ENCODE measurements around the gene MGA. TPM values are rescaled to one million over a fixed set of nuclear protein-coding genes. Genes with fewer than 3 reads are reported as not detected.

The MGA gene
- total and polyA plus RNA-seq, 2 of the 8 experiments (the other 6 are each of a cell fraction or from before 2014, with no cell fraction given), result 7.6 to 53.2 TPM

DNA sequence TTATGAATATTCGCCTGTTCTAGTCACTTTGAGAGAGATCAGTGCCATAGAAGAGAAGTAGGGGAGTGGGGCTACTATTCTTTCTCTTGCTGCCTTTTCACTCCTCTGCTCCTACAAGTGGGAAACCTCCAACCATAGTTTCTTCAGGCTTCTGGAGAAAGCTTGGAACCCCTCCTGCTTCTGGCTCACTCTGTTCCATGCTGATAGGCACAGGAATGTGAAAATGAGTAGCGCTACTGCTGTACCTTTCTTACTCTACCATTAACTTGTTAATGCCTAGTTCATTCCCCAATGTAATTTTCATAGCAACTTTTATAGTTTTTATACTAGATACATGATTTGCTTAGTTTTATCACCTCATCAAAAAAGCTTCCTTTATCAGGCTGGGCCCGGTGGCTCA, 141.0 kb downstream of the MGA start:
- DNase-seq (ENCODE audit: low read depth in 1 of 2, low spot score in 2 of 2) (no peak), FAIRE-seq (no peak)
- H3K4me2 ChIP-seq (ENCODE audit: insufficient read depth in 1 of 2, low read depth in 2 of 2, low read length in 2 of 2), result no peak overlapping the region
- H3K36me3 ChIP-seq (ENCODE audit: control insufficient read depth in 2 of 4, insufficient read depth in 4 of 4, low read length in 3 of 4), result no peaks in the 10 kb centered on the region
- no peak overlapping the region for H3K4ac ChIP-seq (replicated peaks; ENCODE audit: insufficient read length, low read depth, low read length)
- H3K79me2 ChIP-seq (ENCODE audit: control insufficient read depth in 1 of 2, insufficient read depth in 2 of 2, low read length in 2 of 2), result no peaks in the 10 kb centered on the region; a peak in 1 of 4 replicates
- H2BK20ac ChIP-seq (ENCODE audit: low read length), result no peak overlapping the region
- no peaks in the 10 kb centered on the region for H3K9me3 ChIP-seq (ENCODE audit: insufficient read depth in 2 of 2, low read depth in 1 of 2, low read length in 1 of 2)
- no peaks in the 10 kb centered on the region for H3K27me3 ChIP-seq (replicated peaks in 1 of 4; ENCODE audit: control insufficient read depth in 3 of 4, extremely low read depth in 1 of 4, insufficient read depth in 3 of 4, low read length in 3 of 4)
- WGBS, 2 experiments (ENCODE audit: extremely low coverage in 1 of 2, insufficient coverage in 1 of 2, insufficient read length in 1 of 2, insufficient replicate concordance in 2 of 2, low coverage in 1 of 2, low lambda C conversion rate in 2 of 2, missing lambda C conversion rate in 1 of 2), result 84% methylated on average over 3 of the region's 3 CpGs; no CpG with 5 or more reads in 1 of the 2 experiments
- H4K8ac ChIP-seq (ENCODE audit: extremely low read depth, insufficient read depth, low read length), result no peak overlapping the region
- ChIA-PET CTCF (ENCODE audit: partially characterized antibody) (interaction anchor here (1.0 to 13.7 kb wide), 5 partner anchors 8 to 58 kb away, joined by 3 to 283 read pairs (median 4); partner anchors contain the start of gene MAPKBP1), POLR2A (ENCODE audit: partially characterized antibody) (no interaction called here)
- H2BK12ac ChIP-seq (ENCODE audit: low read depth, low read length), result no peak overlapping the region
- no peak overlapping the region for H3K18ac ChIP-seq (ENCODE audit: extremely low read depth, low read length)
- H3K23ac ChIP-seq (ENCODE audit: insufficient read length), result no peak overlapping the region
- H4K5ac ChIP-seq (ENCODE audit: insufficient read length, low read depth, low read length), result no peak overlapping the region
- no peak overlapping the region for H4K91ac ChIP-seq (replicated peaks; ENCODE audit: insufficient read length, low read length)
- H4K20me1 ChIP-seq (replicated peaks in 1 of 2; ENCODE audit: control insufficient read depth in 1 of 2, insufficient read depth in 2 of 2, low read length in 2 of 2), result peaks cover 0 to 2% of the 10 kb centered on the region in 2 experiments
- H2BK15ac ChIP-seq (ENCODE audit: low read length), result no peak overlapping the region
- H3K4me3 ChIP-seq (ENCODE audit: extremely low read depth in 1 of 4, insufficient read depth in 2 of 4, low read depth in 3 of 4, low read length in 4 of 4), result no peak overlapping the region
- no peak overlapping the region for H2AK5ac ChIP-seq (ENCODE audit: low read depth, low read length)
- no peak overlapping the region for H3K56ac ChIP-seq (replicated peaks; ENCODE audit: insufficient read length, low read depth, low read length)
- H2BK120ac ChIP-seq (replicated peaks; ENCODE audit: low read depth, low read length), result no peak overlapping the region
- H3K14ac ChIP-seq (ENCODE audit: insufficient read length), result no peak overlapping the region
- H3K9ac ChIP-seq (replicated peaks in 1 of 4; ENCODE audit: extremely low read depth in 1 of 4, low read depth in 3 of 4, low read length in 3 of 4), result no peak overlapping the region
- no peaks in the 10 kb centered on the region for H3K23me2 ChIP-seq (ENCODE audit: low read depth, low read length)
- no peak overlapping the region for H3K27ac ChIP-seq (ENCODE audit: low read depth, low read length)
- no peaks in the 10 kb centered on the region for H3K79me1 ChIP-seq (ENCODE audit: low read depth, low read length)
- no peaks in the 10 kb centered on the region for H3K4me1 ChIP-seq (replicated peaks in 1 of 4; ENCODE audit: control insufficient read depth in 3 of 4, insufficient read depth in 4 of 4, low read length in 3 of 4)
- no peak overlapping the region for H2BK5ac ChIP-seq (ENCODE audit: low read depth, low read length)
- H2AFZ ChIP-seq (ENCODE audit: low read length), result no peak overlapping the region
- TF ChIP-seq, protein P1, sequence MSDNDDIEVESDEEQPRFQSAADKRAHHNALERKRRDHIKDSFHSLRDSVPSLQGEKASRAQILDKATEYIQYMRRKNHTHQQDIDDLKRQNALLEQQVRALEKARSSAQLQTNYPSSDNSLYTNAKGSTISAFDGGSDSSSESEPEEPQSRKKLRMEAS (IDR thresholded peaks at IDR 0.05), result no peak
- TF ChIP-seq SIN3A (conservative IDR thresholded peaks at IDR 0.05 in 1 of 2, IDR thresholded peaks at IDR 0.05 in 1 of 2; ENCODE audit: low read depth in 1 of 2, low read length in 2 of 2) (no peak), CHD1 (IDR thresholded peaks at IDR 0.05; ENCODE audit: low read depth, low read length) (no peak), POLR2AphosphoS5 (IDR thresholded peaks at IDR 0.05; ENCODE audit: low read depth, low read length) (no peak), SRF (IDR thresholded peaks at IDR 0.05; ENCODE audit: low read depth, low read length) (no peak), EP300 (IDR thresholded peaks at IDR 0.05; ENCODE audit: borderline replicate concordance in 1 of 2, low read depth in 2 of 2, low read length in 2 of 2) (no peak), EGR1 (IDR thresholded peaks at IDR 0.05; ENCODE audit: borderline replicate concordance, low read depth, low read length) (no peak), CBX8 (IDR thresholded peaks at IDR 0.05; ENCODE audit: borderline replicate concordance, low read depth, low read length) (no peak), CEBPB (IDR thresholded peaks at IDR 0.05; ENCODE audit: low read depth, low read length) (no peak), CHD2 (IDR thresholded peaks at IDR 0.05; ENCODE audit: low read length) (no peak)
- TF ChIP-seq, protein P2, sequence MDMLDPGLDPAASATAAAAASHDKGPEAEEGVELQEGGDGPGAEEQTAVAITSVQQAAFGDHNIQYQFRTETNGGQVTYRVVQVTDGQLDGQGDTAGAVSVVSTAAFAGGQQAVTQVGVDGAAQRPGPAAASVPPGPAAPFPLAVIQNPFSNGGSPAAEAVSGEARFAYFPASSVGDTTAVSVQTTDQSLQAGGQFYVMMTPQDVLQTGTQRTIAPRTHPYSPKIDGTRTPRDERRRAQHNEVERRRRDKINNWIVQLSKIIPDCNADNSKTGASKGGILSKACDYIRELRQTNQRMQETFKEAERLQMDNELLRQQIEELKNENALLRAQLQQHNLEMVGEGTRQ (IDR thresholded peaks at IDR 0.05; ENCODE audit: low read length), result no peak
- TF ChIP-seq, protein P3, sequence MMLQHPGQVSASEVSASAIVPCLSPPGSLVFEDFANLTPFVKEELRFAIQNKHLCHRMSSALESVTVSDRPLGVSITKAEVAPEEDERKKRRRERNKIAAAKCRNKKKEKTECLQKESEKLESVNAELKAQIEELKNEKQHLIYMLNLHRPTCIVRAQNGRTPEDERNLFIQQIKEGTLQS (IDR thresholded peaks at IDR 0.05; ENCODE audit: insufficient read depth, low read depth, low read length), result no peak

Data from H1 (cell line).